Endodermal cell (in vitro differentiated cells): ENCODE data around the gene PITPNM3. TPM values are rescaled to one million over a fixed set of nuclear protein-coding genes. Genes with fewer than 3 reads are reported as not detected.

Source experiments
- DNase-seq: peaks from one replicate; pipeline ENCODE4 v3.0.0-alpha.2; 2017
- H3K27ac ChIP-seq: 2 replicates; pipeline ENCODE4 v1.5.1; 2013; ENCODE audit warnings: mild to moderate bottlenecking, low read depth, low read length, moderate library complexity
- H3K27me3 ChIP-seq: 2 replicates; pipeline ENCODE4 v1.6.1; 2013; ENCODE audit warnings: mild to moderate bottlenecking, low read length, moderate library complexity; ENCODE audit not compliant: insufficient read depth, control insufficient read depth, poor library complexity, severe bottlenecking
- H3K36me3 ChIP-seq: 2 replicates; pipeline ENCODE4 v1.7.0; 2013; ENCODE audit warnings: mild to moderate bottlenecking, low read length, moderate library complexity; ENCODE audit not compliant: control insufficient read depth, insufficient read depth
- H3K4me1 ChIP-seq: one replicate; pipeline ENCODE4 v1.7.0; 2013; ENCODE audit warnings: low read length; ENCODE audit not compliant: control insufficient read depth, insufficient read depth
- H3K4me3 ChIP-seq: 2 replicates; pipeline ENCODE4 v1.5.1; 2013; ENCODE audit warnings: mild to moderate bottlenecking, low read length, moderate library complexity
- H3K9ac ChIP-seq: 2 replicates; pipeline ENCODE4 v1.6.1; 2013; ENCODE audit warnings: mild to moderate bottlenecking, low read length, moderate library complexity; ENCODE audit not compliant: poor library complexity, severe bottlenecking; ENCODE audit errors: extremely low read depth
- H3K9me3 ChIP-seq: 2 replicates; pipeline ENCODE4 v1.6.1; 2013; ENCODE audit warnings: mild to moderate bottlenecking, low read length, moderate library complexity; ENCODE audit not compliant: control insufficient read depth
- H3K27ac Mint-ChIP-seq: 2 replicates; pipeline ENCODE4 v1.8.0; 2020; ENCODE audit warnings: mixed read lengths
- H3K27me3 Mint-ChIP-seq: 2 replicates; pipeline ENCODE4 v1.8.0; 2021; ENCODE audit warnings: mild to moderate bottlenecking, mixed read lengths; ENCODE audit not compliant: insufficient read depth
- H3K36me3 Mint-ChIP-seq: 2 replicates; pipeline ENCODE4 v1.8.0; 2020; ENCODE audit warnings: low read depth, mixed read lengths
- H3K4me1 Mint-ChIP-seq: 2 replicates; pipeline ENCODE4 v1.8.0; 2020; ENCODE audit warnings: mixed read lengths
- H3K4me3 Mint-ChIP-seq: 2 replicates; pipeline ENCODE4 v1.8.0; 2020; ENCODE audit warnings: mild to moderate bottlenecking, moderate library complexity, mixed read lengths
- H3K9me3 Mint-ChIP-seq: 2 replicates; pipeline ENCODE4 v1.8.0; 2020; ENCODE audit warnings: mild to moderate bottlenecking, mixed read lengths
- WGBS, 2 experiments: methylation state at CpG; one replicate each; pipeline versions ENCODE4 v1.1.5 to v1.1.7; 2013; ENCODE audit warnings: missing lambda C conversion rate in 2 of 2, mixed read lengths in 1 of 2; ENCODE audit not compliant: insufficient coverage in 1 of 2, insufficient read length in 1 of 2; 5-methylcytosine and 5-hydroxymethylcytosine counted together
- total RNA-seq, 2 donors: library from RNA; stranded (reverse); fragmentation: NEBNext Ultra II Directional in 1 of 2; extraction: Animal tissue kit (Norgen Biotek cat#: 25700) in 1 of 2; gene quantifications; 2 replicates in 1 of 2; 3 replicates in 1 of 2; pipeline ENCODE4 v1.2.1, GENCODE V29; 2021
- TF ChIP-seq, protein P1 (sequence below): fragments of 200-600 bp; sonication (generic); conservative IDR thresholded peaks from 2 replicates; pipeline ENCODE4 v1.5.0; 2021; ENCODE audit warnings: antibody characterized with exemption, mild to moderate bottlenecking

The PITPNM3 gene
- total RNA-seq, 2 donors from 2014 or later, result 1.8 to 2.7 TPM

DNA sequence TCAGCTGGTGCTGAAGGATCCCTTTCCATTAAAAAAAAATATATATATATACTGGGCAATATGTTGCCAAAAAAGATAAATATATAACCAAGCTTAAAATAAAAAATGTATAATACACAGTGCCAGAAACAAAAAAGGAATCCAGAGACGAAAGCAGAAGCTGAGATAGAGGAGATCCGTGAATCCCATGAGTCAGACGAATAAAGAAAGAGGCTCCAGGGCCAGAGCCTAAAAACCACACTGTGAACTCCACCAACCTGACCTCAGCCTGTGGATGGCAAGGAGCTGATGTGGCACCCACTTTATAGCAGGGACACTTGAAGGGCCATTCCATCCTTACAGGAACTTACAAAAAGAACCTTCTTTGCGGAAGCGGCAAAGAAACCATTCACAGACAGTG is 34.8 kb downstream of the PITPNM3 start:
- Mint-ChIP-seq H3K4me1 (peaks cover 4% of the 10 kb centered on the region), H3K27ac (no peak overlapping the region), H3K36me3 (peaks cover 4% of the 10 kb centered on the region), H3K9me3 (no peaks in the 10 kb centered on the region), H3K27me3 (no peaks in the 10 kb centered on the region), H3K4me3 (no peak overlapping the region)
- no peaks in the 10 kb centered on the region for H3K27me3 ChIP-seq
- H3K9ac ChIP-seq, result no peak overlapping the region
- no peak overlapping the region for H3K4me3 ChIP-seq
- H3K36me3 ChIP-seq, result no peaks in the 10 kb centered on the region
- no peaks in the 10 kb centered on the region for H3K9me3 ChIP-seq
- TF ChIP-seq, protein P1, sequence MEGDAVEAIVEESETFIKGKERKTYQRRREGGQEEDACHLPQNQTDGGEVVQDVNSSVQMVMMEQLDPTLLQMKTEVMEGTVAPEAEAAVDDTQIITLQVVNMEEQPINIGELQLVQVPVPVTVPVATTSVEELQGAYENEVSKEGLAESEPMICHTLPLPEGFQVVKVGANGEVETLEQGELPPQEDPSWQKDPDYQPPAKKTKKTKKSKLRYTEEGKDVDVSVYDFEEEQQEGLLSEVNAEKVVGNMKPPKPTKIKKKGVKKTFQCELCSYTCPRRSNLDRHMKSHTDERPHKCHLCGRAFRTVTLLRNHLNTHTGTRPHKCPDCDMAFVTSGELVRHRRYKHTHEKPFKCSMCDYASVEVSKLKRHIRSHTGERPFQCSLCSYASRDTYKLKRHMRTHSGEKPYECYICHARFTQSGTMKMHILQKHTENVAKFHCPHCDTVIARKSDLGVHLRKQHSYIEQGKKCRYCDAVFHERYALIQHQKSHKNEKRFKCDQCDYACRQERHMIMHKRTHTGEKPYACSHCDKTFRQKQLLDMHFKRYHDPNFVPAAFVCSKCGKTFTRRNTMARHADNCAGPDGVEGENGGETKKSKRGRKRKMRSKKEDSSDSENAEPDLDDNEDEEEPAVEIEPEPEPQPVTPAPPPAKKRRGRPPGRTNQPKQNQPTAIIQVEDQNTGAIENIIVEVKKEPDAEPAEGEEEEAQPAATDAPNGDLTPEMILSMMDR, result no peak
- DNase-seq, result peak; percentile 30
- no peak overlapping the region for H3K27ac ChIP-seq
- WGBS, 2 experiments, result 83 to 94% methylated on average over 3 to 5 of the region's 5 CpGs
- H3K4me1 ChIP-seq, result no peaks in the 10 kb centered on the region

GRCh38 chr17:6517062-6517461 is 39.3 kb downstream of the PITPNM3 start:
- TF ChIP-seq, protein P1, result no peak
- H3K36me3 Mint-ChIP-seq, result peaks cover 4% of the 10 kb centered on the region
- WGBS, 2 experiments, result no CpG with 5 or more reads among the region's 1 CpG
- no peak overlapping the region for H3K4me3 Mint-ChIP-seq
- H3K27me3 ChIP-seq, result no peaks in the 10 kb centered on the region
- H3K27ac ChIP-seq, result no peak overlapping the region
- H3K27me3 Mint-ChIP-seq, result peaks cover 2% of the 10 kb centered on the region
- H3K9ac ChIP-seq, result no peak overlapping the region
- H3K9me3 Mint-ChIP-seq, result no peaks in the 10 kb centered on the region
- H3K4me1 ChIP-seq, result no peaks in the 10 kb centered on the region
- no peak overlapping the region for H3K27ac Mint-ChIP-seq
- H3K36me3 ChIP-seq, result no peaks in the 10 kb centered on the region
- H3K4me1 Mint-ChIP-seq, result no peaks in the 10 kb centered on the region
- H3K9me3 ChIP-seq, result no peaks in the 10 kb centered on the region
- H3K4me3 ChIP-seq, result no peak overlapping the region
- DNase-seq, result peak; percentile 5

- no peak overlapping the region for H3K4me3 Mint-ChIP-seq
- H3K27ac Mint-ChIP-seq, result no peak overlapping the region
- Histone ChIP-seq H3K36me3 (no peaks in the 10 kb centered on the region), H3K27ac (no peak overlapping the region), H3K9ac (no peak overlapping the region), H3K4me1 (no peaks in the 10 kb centered on the region), H3K27me3 (no peaks in the 10 kb centered on the region), H3K9me3 (no peaks in the 10 kb centered on the region), H3K4me3 (no peak overlapping the region)
- no peaks in the 10 kb centered on the region for H3K4me1 Mint-ChIP-seq
- no peaks in the 10 kb centered on the region for H3K9me3 Mint-ChIP-seq
- no peak for DNase-seq
- no peaks in the 10 kb centered on the region for H3K36me3 Mint-ChIP-seq
- WGBS, 2 experiments, result 78 to 92% methylated on average over 3 of the region's 3 CpGs
- H3K27me3 Mint-ChIP-seq, result peaks cover 2% of the 10 kb centered on the region
- TF ChIP-seq, protein P1, result no peak
These were observed 42.0 kb downstream of the PITPNM3 start for GRCh38 chr17:6514371-6514770.
